ENCODE measurements around the gene NSF.

DNA sequence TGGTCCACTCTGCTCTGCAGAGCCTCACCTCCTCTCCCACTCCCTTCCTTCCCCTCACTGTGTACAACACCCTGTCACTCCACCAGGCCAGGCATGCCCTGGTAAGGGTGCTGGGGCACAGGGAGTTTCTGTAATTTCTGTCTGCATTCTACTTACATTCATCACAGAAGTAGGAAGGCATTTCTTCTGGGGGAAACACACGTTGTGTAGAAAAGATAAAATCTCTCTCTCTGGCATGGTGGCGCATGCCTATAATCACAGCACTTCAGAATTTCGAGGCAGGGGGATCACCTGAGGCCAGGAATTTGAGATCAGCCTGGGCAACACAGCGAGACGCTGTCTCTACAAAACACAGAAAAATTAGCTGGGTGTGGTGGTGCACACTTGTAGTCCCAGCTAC lies 201.1 kb downstream of the NSF start:
- TF ChIP-seq, protein P1, sequence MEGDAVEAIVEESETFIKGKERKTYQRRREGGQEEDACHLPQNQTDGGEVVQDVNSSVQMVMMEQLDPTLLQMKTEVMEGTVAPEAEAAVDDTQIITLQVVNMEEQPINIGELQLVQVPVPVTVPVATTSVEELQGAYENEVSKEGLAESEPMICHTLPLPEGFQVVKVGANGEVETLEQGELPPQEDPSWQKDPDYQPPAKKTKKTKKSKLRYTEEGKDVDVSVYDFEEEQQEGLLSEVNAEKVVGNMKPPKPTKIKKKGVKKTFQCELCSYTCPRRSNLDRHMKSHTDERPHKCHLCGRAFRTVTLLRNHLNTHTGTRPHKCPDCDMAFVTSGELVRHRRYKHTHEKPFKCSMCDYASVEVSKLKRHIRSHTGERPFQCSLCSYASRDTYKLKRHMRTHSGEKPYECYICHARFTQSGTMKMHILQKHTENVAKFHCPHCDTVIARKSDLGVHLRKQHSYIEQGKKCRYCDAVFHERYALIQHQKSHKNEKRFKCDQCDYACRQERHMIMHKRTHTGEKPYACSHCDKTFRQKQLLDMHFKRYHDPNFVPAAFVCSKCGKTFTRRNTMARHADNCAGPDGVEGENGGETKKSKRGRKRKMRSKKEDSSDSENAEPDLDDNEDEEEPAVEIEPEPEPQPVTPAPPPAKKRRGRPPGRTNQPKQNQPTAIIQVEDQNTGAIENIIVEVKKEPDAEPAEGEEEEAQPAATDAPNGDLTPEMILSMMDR (conservative IDR thresholded peaks at IDR 0.05; ENCODE audit: low read length), result no peak
- no peak for TF ChIP-seq EZH2phosphoT487 (IDR thresholded peaks at IDR 0.05; ENCODE audit: borderline replicate concordance, low read depth, low read length)
